SK-N-MC (cell line): ENCODE data around the gene SRRM5.
"Not testable (repeated sequence)": the region's sequence is repeated elsewhere in the genome, so short reads cannot be mapped to it uniquely, and the experiment has no call there.

Source experiments
- DNase-seq: peaks from one replicate; pipeline ENCODE4 v3.0.0-alpha.2; 2011; ENCODE audit warnings: low read depth, low spot score
- H3K27ac ChIP-seq: fragments of 200-600 bp; sonication (generic); 2 replicates; pipeline ENCODE4 v1.5.1; 2016; ENCODE audit warnings: mixed run types
- H3K36me3 ChIP-seq: fragments of 200-600 bp; sonication (generic); 2 replicates; pipeline ENCODE4 v1.6.1; 2017; ENCODE audit warnings: antibody characterized with exemption, low read length, mixed read lengths; ENCODE audit not compliant: insufficient read depth
- H3K4me3 ChIP-seq: fragments of 200-600 bp; sonication (generic); 2 replicates; pipeline ENCODE4 v1.5.1; 2016
- H3K9ac ChIP-seq: fragments of 200-600 bp; sonication (generic); 2 replicates; pipeline ENCODE4 v1.8.0; 2017; ENCODE audit warnings: mixed run types, mixed read lengths; ENCODE audit not compliant: insufficient read length
- H3K9me3 ChIP-seq: fragments of 200-600 bp; sonication (generic); 2 replicates; pipeline ENCODE4 v1.6.1; 2017; ENCODE audit warnings: low read depth, mild to moderate bottlenecking, antibody characterized with exemption, low read length, moderate library complexity, mixed read lengths
- EZH2 ChIP-seq: fragments of 200-600 bp; sonication (generic); IDR thresholded peaks from one replicate; pipeline ENCODE4 v1.6.1; 2017; ENCODE audit warnings: antibody characterized with exemption
- FOXP2 ChIP-seq: optimal IDR thresholded peaks from 2 replicates; pipeline ENCODE3; 2011; ENCODE audit warnings: mild to moderate bottlenecking, moderate library complexity; ENCODE audit not compliant: insufficient read depth; ENCODE audit errors: extremely low read length, control extremely low read depth
- POLR2AphosphoS5 ChIP-seq: IDR thresholded peaks from 2 replicates; pipeline ENCODE4 v1.6.1; 2012; ENCODE audit warnings: mild to moderate bottlenecking, low read depth, low read length, borderline replicate concordance

Gene SRRM5

DNA sequence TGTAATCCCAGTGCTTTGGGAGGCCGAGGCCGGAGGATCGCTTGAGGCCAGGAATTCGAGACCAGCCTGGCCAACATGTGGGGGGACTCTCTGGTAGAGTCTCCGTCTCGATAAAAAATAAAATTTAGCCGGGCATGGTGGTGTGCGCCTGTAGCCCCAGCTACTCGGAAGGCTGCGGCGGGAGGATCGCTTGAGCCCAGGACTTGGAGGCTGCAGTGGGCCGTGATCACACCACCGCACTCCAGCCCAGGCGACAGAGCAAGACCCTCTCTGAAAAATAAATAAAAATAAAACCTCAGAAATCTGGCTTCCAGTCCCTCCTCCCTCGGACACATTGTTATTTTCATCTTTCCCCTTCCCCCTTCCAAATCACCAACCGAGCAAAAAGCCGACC is 16.3 kb upstream of the SRRM5 start:
- no peak for DNase-seq
- H3K27ac ChIP-seq = no peak overlapping the region
- H3K36me3 ChIP-seq = peaks cover 13% of the 10 kb centered on the region
- no peak for TF ChIP-seq FOXP2
- TF ChIP-seq EZH2 = no peak
- TF ChIP-seq POLR2AphosphoS5 = no peak
- H3K4me3 ChIP-seq = peak overlapping the region; percentile 85
- H3K9me3 ChIP-seq = no peaks in the 10 kb centered on the region
- H3K9ac ChIP-seq = peak overlapping the region; percentile 91

DNA sequence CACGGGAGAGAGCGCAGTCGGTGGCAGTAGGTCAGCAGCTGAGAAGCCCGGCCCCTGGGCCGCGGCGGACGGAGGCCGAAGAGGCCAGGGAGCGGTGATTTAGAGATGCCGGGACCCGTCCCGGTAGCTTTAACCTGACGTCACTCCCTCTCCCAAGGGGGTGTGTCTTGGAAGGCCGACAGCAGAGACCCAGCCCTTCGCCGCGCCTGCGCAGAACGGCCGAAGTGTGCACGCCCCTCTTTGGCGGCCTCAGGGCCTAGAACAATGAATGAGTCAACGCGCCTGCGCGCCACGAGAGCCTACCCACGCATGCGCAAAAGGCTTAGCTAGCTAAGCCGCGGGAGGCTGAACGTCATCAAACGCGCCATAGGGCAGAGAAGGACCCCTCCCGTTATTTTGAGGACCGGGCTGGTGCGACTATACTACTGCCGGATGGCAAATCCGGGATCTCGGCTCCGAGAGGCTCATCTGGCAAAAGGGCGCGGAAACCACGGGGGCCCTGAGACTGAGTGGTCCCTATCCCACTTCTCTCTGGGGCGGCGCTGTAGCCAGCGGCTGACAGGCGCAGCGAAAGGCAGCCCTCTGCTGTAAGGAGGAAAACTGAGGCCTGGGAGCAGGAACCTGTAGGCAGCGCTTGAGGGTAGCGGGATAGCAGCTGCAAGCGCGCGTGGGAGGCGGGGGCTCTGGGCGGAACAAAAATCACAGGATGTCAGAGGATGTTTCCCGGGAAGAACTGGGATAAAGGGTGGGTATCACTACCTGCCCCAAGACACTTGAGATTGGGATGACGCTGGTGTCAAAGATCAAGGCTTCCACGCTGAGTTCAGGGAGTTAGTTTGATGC is 15.7 kb upstream of the SRRM5 start, which contains the start of the genes IRGQ and ZNF576:
Gene IRGQ (minus strand): TSS at position 136 of the 843 bp plus-strand sequence. CDS start 796 bp downstream, outside the sequence.
Gene ZNF576 (plus strand): TSS at position 597 of the 843 bp plus-strand sequence. CDS start 514 bp downstream, outside the sequence.
- peak; percentile 97 for DNase-seq
- TF ChIP-seq FOXP2 (no peak), POLR2AphosphoS5 (peak; percentile 59; the same call in 1 of the 2 replicates)
- peak within 1 kb of the TSS; percentile 85 for H3K4me3 ChIP-seq
- peak within 1 kb of the TSS; percentile 99 for H3K27ac ChIP-seq
- H3K36me3 ChIP-seq = peaks cover 13% of the 10 kb centered on the region
- no peaks in the 10 kb centered on the region for H3K9me3 ChIP-seq
- peak within 1 kb of the TSS; percentile 92 for H3K9ac ChIP-seq

DNA sequence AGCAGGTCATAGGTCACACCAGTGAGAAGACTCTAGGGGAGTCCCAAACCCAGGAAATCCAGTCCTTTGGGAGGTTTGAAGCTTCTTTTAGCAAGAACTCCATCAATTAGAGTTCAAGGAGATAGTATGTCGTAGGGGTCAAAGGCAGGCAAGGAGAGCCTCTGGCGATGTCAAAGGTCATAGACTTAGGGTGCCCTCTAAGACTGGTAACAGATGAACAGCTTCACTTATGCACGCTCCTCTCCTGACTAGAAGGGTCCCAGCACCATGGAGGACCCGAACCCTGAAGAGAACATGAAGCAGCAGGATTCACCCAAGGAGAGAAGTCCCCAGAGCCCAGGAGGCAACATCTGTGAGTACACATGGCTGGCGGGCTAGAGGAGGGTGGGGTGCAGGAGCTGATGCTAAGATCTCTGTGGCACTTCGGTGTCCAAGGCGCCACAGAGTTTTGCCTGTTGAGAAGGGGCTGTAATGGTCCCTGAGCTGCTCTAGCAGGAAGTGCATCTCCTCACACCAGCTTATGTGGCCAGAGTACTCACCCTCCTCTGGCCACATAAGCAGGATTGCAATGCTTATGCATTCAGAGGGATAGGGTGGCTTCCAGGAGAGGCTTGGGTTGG is 14.9 kb upstream of the SRRM5 start:
- DNase-seq = no peak
- Histone ChIP-seq H3K4me3 (peak overlapping the region; percentile 85), H3K36me3 (peaks cover 18% of the 10 kb centered on the region), H3K27ac (peak overlapping the region; percentile 99), H3K9ac (peak overlapping the region; percentile 92), H3K9me3 (no peaks in the 10 kb centered on the region)
- no peak for TF ChIP-seq POLR2AphosphoS5
- no peak for TF ChIP-seq FOXP2
- TF ChIP-seq EZH2 = no peak

DNA sequence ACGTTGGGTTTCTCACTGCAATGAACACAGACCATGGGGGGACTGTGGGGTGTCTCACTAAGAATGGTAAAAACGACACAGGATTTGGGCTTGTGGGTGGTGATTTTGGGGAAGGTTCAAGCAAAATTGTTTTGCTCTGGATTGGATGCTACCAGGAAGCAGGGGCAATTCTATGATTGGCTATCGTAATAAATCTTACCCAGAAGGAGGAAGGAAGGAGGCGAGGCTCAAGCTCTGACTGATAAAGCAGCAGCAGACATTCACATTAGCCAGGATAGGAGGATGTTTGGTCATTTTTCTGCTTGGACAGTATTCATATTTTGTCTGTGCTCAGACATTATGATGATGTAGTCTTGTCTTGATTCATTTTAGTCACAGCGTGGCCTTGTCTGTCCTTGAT is 14.0 kb upstream of the SRRM5 start:
- Histone ChIP-seq H3K9ac (peak overlapping the region; percentile 92), H3K36me3 (peaks cover 18% of the 10 kb centered on the region)

DNA sequence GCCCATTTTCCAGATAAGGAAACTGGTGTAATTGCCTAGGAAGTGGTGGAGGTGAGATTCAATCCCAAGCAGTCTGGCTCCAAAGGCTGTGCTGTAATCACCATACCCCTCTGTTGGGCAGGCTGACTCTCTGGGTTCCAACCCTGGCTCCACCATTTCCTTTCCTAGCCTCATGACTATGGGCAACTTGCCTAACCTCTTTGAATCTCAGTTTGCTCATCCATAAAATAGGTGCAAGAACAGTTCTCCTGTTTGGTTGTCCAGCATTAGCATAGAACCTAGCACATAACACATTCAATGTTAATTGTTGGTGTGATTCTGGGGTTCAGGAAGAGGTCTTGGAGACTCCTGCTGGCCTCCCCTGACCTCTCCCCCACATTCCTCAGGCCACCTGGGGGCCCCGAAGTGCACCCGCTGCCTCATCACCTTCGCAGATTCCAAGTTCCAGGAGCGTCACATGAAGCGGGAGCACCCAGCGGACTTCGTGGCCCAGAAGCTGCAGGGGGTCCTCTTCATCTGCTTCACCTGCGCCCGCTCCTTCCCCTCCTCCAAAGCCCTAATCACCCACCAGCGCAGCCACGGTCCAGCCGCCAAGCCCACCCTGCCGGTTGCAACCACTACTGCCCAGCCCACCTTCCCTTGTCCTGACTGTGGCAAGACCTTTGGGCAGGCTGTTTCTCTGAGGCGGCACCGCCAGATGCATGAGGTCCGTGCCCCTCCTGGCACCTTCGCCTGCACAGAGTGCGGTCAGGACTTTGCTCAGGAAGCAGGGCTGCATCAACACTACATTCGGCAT is 13.2 kb upstream of the SRRM5 start:
- no peak for DNase-seq
- peaks cover 18% of the 10 kb centered on the region for H3K36me3 ChIP-seq
- TF ChIP-seq POLR2AphosphoS5 (no peak), EZH2 (no peak), FOXP2 (no peak)
- H3K9me3 ChIP-seq = no peaks in the 10 kb centered on the region
- no peak overlapping the region for H3K4me3 ChIP-seq
- no peak overlapping the region for H3K9ac ChIP-seq
- H3K27ac ChIP-seq = no peak overlapping the region

More for the DNA sequence above, 14.0 kb upstream of the SRRM5 start:
- TF ChIP-seq FOXP2 (no peak), POLR2AphosphoS5 (no peak), EZH2 (no peak)
- Histone ChIP-seq H3K27ac (no peak overlapping the region), H3K4me3 (peak overlapping the region; percentile 85), H3K9me3 (no peaks in the 10 kb centered on the region)
- no peak for DNase-seq

DNA sequence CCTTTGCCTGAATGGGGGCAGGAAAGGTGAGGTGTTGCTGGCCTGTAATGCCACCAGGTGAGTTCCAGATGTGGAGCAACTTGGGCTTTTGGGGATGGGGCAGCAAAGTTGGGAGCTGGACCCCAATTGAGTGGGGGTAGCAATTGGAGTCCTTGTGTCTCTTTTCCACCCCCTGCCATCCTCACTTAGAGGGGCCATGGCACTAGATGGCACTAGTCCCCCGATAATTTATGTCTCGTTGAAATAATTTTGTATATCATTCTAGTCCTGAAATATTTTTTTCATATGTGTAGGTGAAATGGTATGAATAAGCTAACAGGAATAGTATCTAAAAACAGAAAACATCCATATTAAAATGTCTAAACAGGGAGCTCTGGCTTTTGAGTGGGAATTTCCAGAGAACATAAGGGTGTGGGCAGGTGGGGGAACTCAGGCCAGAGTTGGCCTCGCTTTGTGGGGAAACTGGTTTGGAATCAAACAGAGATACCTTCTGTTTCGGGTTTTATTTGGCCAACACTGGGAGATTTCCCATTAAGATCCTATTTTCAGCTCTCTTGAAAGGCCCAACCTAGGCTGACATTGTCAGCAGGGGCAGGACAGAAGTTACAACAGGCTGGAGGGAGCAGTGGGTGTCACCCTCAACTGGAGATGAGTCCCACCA is 12.1 kb upstream of the SRRM5 start:
- H3K36me3 ChIP-seq = peaks cover 18% of the 10 kb centered on the region

DNA sequence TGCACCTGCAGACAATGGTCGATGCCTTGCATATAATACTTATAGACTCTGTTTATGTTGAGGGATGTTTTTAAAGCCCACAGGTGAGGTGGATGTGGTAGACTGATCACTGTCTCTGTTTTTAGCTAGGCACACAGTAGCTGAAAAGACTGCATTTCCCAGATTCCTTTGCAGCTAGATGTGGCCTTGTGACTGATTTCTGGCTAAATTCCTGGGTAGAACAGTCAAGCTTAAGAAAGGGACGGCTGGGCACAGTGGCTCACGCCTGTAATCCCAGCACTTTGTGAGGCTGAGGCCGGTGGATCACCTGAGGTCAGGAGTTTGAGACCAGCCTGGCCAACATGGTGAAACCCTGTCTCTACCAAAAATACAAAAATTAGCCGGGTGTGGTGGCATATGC is 11.6 kb upstream of the SRRM5 start:
- peaks cover 18% of the 10 kb centered on the region for H3K36me3 ChIP-seq

More for the DNA sequence above, 12.1 kb upstream of the SRRM5 start:
- DNase-seq = no peak
- no peak overlapping the region for H3K9ac ChIP-seq
- no peak overlapping the region for H3K4me3 ChIP-seq
- H3K27ac ChIP-seq = no peak overlapping the region
- no peaks in the 10 kb centered on the region for H3K9me3 ChIP-seq
- TF ChIP-seq EZH2 = no peak
- TF ChIP-seq POLR2AphosphoS5 = no peak
- TF ChIP-seq FOXP2 = no peak

More for the DNA sequence above, 11.6 kb upstream of the SRRM5 start:
- DNase-seq, H3K4me3 ChIP-seq, H3K9me3 ChIP-seq, H3K27ac ChIP-seq, H3K9ac ChIP-seq: not testable (repeated sequence)
